Liver (tissue), 9 donors: Measurements from ENCODE around the gene POU2AF3. TPM values are rescaled to one million over a fixed set of nuclear protein-coding genes. Genes with fewer than 3 reads are reported as not detected.

Experiments used
- DNase-seq: peaks from one replicate; pipeline ENCODE4 v3.0.0-alpha.2; 2017; ENCODE audit warnings: low spot score
- H3K27ac ChIP-seq, 2 donors: one replicate each; pipeline ENCODE4 v1.7.0; 2013; ENCODE audit warnings: inconsistent platforms in 2 of 2, low read length in 2 of 2, control low read depth in 1 of 2, low read depth in 1 of 2, mild to moderate bottlenecking in 1 of 2
- H3K27me3 ChIP-seq, 4 donors: one replicate each; pipeline versions ENCODE4 v1.6.1 to v1.7.0; 2013; ENCODE audit warnings: low read length in 3 of 4, inconsistent platforms in 1 of 4, mild to moderate bottlenecking in 1 of 4, moderate library complexity in 1 of 4; ENCODE audit not compliant: control insufficient read depth in 4 of 4, insufficient read depth in 4 of 4
- H3K36me3 ChIP-seq, 4 donors: one replicate each; pipeline versions ENCODE4 v1.6.1 to v1.7.0; 2013; ENCODE audit warnings: low read length in 3 of 4, mild to moderate bottlenecking in 3 of 4, low read depth in 1 of 4, moderate library complexity in 1 of 4; ENCODE audit not compliant: control insufficient read depth in 4 of 4, insufficient read depth in 3 of 4
- H3K4me1 ChIP-seq, 4 donors: one replicate each; pipeline versions ENCODE4 v1.6.1 to v1.7.0; 2013; ENCODE audit warnings: low read length in 3 of 4, mild to moderate bottlenecking in 3 of 4, moderate library complexity in 1 of 4; ENCODE audit not compliant: control insufficient read depth in 4 of 4, insufficient read depth in 4 of 4
- H3K4me3 ChIP-seq, 3 donors: one replicate each; pipeline versions ENCODE4 v1.6.1 to v1.7.0; 2013; ENCODE audit warnings: low read length in 3 of 3, control low read depth in 1 of 3, low read depth in 1 of 3, mild to moderate bottlenecking in 1 of 3
- H3K9ac ChIP-seq, 2 donors: one replicate each; pipeline ENCODE4 v1.7.0; 2013; ENCODE audit warnings: low read length in 2 of 2, mild to moderate bottlenecking in 2 of 2, moderate library complexity in 2 of 2, control low read depth in 1 of 2, low read depth in 1 of 2
- H3K9me3 ChIP-seq, 4 donors: one replicate each; pipeline versions ENCODE4 v1.6.1 to v1.7.0; 2013; ENCODE audit warnings: low read length in 3 of 4; ENCODE audit not compliant: control insufficient read depth in 4 of 4
- ATF3 ChIP-seq: IDR thresholded peaks from 2 replicates; pipeline ENCODE4 v1.6.1; 2016; ENCODE audit warnings: antibody characterized with exemption
- EGR1 ChIP-seq, 2 donors: IDR thresholded peaks; 2 replicates each; pipeline ENCODE4 v1.6.1; 2016 to 2018; ENCODE audit warnings: antibody characterized with exemption in 2 of 2, low read depth in 2 of 2
- FOXA2 ChIP-seq: IDR thresholded peaks from 2 replicates; pipeline ENCODE4 v1.6.1; 2016; ENCODE audit warnings: antibody characterized with exemption
- GABPA ChIP-seq, 2 donors: IDR thresholded peaks in 1 of 2; conservative IDR thresholded peaks in 1 of 2; 2 replicates each; pipeline ENCODE4 v1.6.1; 2016; ENCODE audit warnings: antibody characterized with exemption in 2 of 2, mild to moderate bottlenecking in 1 of 2, moderate library complexity in 1 of 2
- HNF4G ChIP-seq: IDR thresholded peaks from 2 replicates; pipeline ENCODE4 v1.6.1; 2016; ENCODE audit warnings: antibody characterized with exemption
- JUND ChIP-seq, 2 donors: IDR thresholded peaks; 2 replicates each; pipeline ENCODE4 v1.6.1; 2016; ENCODE audit warnings: antibody characterized with exemption in 2 of 2
- NR2F2 ChIP-seq: IDR thresholded peaks from 2 replicates; pipeline ENCODE4 v1.6.1; 2016; ENCODE audit warnings: antibody characterized with exemption
- RXRA ChIP-seq, 2 donors: IDR thresholded peaks; 2 replicates each; pipeline ENCODE4 v1.6.1; 2017 to 2018; ENCODE audit warnings: antibody characterized with exemption in 2 of 2, mild to moderate bottlenecking in 1 of 2
- SP1 ChIP-seq: IDR thresholded peaks from 2 replicates; pipeline ENCODE4 v1.6.1; 2018; ENCODE audit warnings: antibody characterized with exemption, mild to moderate bottlenecking
- TAF1 ChIP-seq: conservative IDR thresholded peaks from 2 replicates; pipeline ENCODE4 v1.6.1; 2016; ENCODE audit warnings: antibody characterized with exemption, mild to moderate bottlenecking
- YY1 ChIP-seq: IDR thresholded peaks from 2 replicates; pipeline ENCODE4 v1.6.1; 2016; ENCODE audit warnings: antibody characterized with exemption, mild to moderate bottlenecking
- ZBTB33 ChIP-seq: IDR thresholded peaks from 2 replicates; pipeline ENCODE4 v1.6.1; 2016; ENCODE audit warnings: antibody characterized with exemption
- WGBS: extraction: QIAGEN DNeasy Blood & Tissue Kit; methylation state at CpG from one replicate; pipeline ENCODE4 v1.1.7; 2013; 5-methylcytosine and 5-hydroxymethylcytosine counted together
- polyA plus RNA-seq, 2 donors: library from polyadenylated mRNA; stranded (reverse) in 1 of 2; unstranded in 1 of 2; fragments of 200-250 nt in 1 of 2; fragments of >200 nt in 1 of 2; fragmentation: Nextera tagmentation in 1 of 2; extraction: Ambion mirVana in 1 of 2; gene quantifications; one replicate each; pipeline versions ENCODE4 v1.2.1 to v1.2.3, GENCODE V29; 2013 to 2015
- total RNA-seq, 2 donors: library from RNA; depleted of rRNA; stranded (reverse); fragments of >200 nt; gene quantifications; one replicate each; pipeline ENCODE4 v1.2.3, GENCODE V29; 2014
- TF ChIP-seq, protein P1 (sequence below): IDR thresholded peaks from 2 replicates; pipeline ENCODE4 v1.6.1; 2016; ENCODE audit warnings: antibody characterized with exemption, mild to moderate bottlenecking
- TF ChIP-seq, protein P2 (sequence below): IDR thresholded peaks from 2 replicates; pipeline ENCODE4 v1.6.1; 2016; ENCODE audit warnings: antibody characterized with exemption
- TF ChIP-seq, protein P3 (sequence below): fragments of 150-350 bp; IDR thresholded peaks from 2 replicates; pipeline ENCODE4 v1.5.1; 2017; ENCODE audit warnings: improper control_type of control experiment, low read depth, low read length; ENCODE audit not compliant: missing input control
- donor health status: healthy.
- donor health status: healthy.
- donor health status: healthy.
- donor health status: healthy.
- donor health status: healthy.

Gene POU2AF3
- total and polyA plus RNA-seq, 4 donors, result 0.17 to 0.68 (median 0.49) TPM

- TF ChIP-seq ZBTB33, result no peak
- TF ChIP-seq, protein P1, sequence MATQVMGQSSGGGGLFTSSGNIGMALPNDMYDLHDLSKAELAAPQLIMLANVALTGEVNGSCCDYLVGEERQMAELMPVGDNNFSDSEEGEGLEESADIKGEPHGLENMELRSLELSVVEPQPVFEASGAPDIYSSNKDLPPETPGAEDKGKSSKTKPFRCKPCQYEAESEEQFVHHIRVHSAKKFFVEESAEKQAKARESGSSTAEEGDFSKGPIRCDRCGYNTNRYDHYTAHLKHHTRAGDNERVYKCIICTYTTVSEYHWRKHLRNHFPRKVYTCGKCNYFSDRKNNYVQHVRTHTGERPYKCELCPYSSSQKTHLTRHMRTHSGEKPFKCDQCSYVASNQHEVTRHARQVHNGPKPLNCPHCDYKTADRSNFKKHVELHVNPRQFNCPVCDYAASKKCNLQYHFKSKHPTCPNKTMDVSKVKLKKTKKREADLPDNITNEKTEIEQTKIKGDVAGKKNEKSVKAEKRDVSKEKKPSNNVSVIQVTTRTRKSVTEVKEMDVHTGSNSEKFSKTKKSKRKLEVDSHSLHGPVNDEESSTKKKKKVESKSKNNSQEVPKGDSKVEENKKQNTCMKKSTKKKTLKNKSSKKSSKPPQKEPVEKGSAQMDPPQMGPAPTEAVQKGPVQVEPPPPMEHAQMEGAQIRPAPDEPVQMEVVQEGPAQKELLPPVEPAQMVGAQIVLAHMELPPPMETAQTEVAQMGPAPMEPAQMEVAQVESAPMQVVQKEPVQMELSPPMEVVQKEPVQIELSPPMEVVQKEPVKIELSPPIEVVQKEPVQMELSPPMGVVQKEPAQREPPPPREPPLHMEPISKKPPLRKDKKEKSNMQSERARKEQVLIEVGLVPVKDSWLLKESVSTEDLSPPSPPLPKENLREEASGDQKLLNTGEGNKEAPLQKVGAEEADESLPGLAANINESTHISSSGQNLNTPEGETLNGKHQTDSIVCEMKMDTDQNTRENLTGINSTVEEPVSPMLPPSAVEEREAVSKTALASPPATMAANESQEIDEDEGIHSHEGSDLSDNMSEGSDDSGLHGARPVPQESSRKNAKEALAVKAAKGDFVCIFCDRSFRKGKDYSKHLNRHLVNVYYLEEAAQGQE, result no peak
- TF ChIP-seq YY1, result no peak
- no peak for TF ChIP-seq NR2F2
- TF ChIP-seq RXRA (IDR thresholded peaks at IDR 0.05), result no peak
- TF ChIP-seq GABPA (IDR thresholded peaks at IDR 0.05 in 1 of 2, conservative IDR thresholded peaks at IDR 0.05 in 1 of 2), result no peak
- TF ChIP-seq JUND (IDR thresholded peaks at IDR 0.05), result no peak
- H3K9ac ChIP-seq, result no peak overlapping the region
- WGBS, result 90% methylated on average over 6 of the region's 6 CpGs
- no peaks in the 10 kb centered on the region for H3K36me3 ChIP-seq
- H3K27me3 ChIP-seq, result no peaks in the 10 kb centered on the region
- no peak overlapping the region for H3K4me3 ChIP-seq
- no peak for DNase-seq
- peaks cover 2 to 12% (median 8%) of the 10 kb centered on the region in 4 donors for H3K4me1 ChIP-seq
- no peaks in the 10 kb centered on the region for H3K9me3 ChIP-seq
- H3K27ac ChIP-seq, result no peak overlapping the region
These were observed 12.4 kb downstream of the POU2AF3 start for GRCh38 chr11:111310723-111311122.

- no peak for TF ChIP-seq SP1
- TF ChIP-seq, protein P2, sequence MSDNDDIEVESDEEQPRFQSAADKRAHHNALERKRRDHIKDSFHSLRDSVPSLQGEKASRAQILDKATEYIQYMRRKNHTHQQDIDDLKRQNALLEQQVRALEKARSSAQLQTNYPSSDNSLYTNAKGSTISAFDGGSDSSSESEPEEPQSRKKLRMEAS, result no peak
- TF ChIP-seq RXRA (IDR thresholded peaks at IDR 0.05), result no peak
- no peak for TF ChIP-seq ZBTB33
- TF ChIP-seq, protein P3, sequence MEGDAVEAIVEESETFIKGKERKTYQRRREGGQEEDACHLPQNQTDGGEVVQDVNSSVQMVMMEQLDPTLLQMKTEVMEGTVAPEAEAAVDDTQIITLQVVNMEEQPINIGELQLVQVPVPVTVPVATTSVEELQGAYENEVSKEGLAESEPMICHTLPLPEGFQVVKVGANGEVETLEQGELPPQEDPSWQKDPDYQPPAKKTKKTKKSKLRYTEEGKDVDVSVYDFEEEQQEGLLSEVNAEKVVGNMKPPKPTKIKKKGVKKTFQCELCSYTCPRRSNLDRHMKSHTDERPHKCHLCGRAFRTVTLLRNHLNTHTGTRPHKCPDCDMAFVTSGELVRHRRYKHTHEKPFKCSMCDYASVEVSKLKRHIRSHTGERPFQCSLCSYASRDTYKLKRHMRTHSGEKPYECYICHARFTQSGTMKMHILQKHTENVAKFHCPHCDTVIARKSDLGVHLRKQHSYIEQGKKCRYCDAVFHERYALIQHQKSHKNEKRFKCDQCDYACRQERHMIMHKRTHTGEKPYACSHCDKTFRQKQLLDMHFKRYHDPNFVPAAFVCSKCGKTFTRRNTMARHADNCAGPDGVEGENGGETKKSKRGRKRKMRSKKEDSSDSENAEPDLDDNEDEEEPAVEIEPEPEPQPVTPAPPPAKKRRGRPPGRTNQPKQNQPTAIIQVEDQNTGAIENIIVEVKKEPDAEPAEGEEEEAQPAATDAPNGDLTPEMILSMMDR, result no peak
- TF ChIP-seq, protein P1, result no peak
- TF ChIP-seq FOXA2, result no peak
- TF ChIP-seq TAF1, result no peak
- no peak for TF ChIP-seq ATF3
- no peak for TF ChIP-seq HNF4G
- TF ChIP-seq EGR1 (IDR thresholded peaks at IDR 0.05; ENCODE audit: low read depth in 2 of 2), result no peak
- Histone ChIP-seq H3K27me3 (no peaks in the 10 kb centered on the region), H3K4me3 (no peak overlapping the region), H3K27ac (no peak overlapping the region), H3K9me3 (no peaks in the 10 kb centered on the region), H3K36me3 (no peaks in the 10 kb centered on the region), H3K4me1 (peaks cover 2 to 12% (median 8%) of the 10 kb centered on the region in 4 donors), H3K9ac (no peak overlapping the region)
- DNase-seq, result no peak
- 62% methylated on average over 1 of the region's 1 CpG for WGBS
These were observed 13.7 kb downstream of the POU2AF3 start for GRCh38 chr11:111312076-111312475.
